Osteocyte (in vitro differentiated cells): ENCODE measurements around the gene FAM13C. TPM values are rescaled to one million over a fixed set of nuclear protein-coding genes. Genes with fewer than 3 reads are reported as not detected.

Experiments used
- DNase-seq: peaks from one replicate; pipeline ENCODE4 v3.0.0; 2021; ENCODE audit warnings: mixed read lengths; ENCODE audit not compliant: unreplicated experiment; ENCODE audit errors: extremely low spot score
- H3K27ac Mint-ChIP-seq: one replicate; pipeline ENCODE4 v1.8.0; 2021; ENCODE audit warnings: mild to moderate bottlenecking, mixed read lengths; ENCODE audit not compliant: unreplicated experiment
- H3K27me3 Mint-ChIP-seq: one replicate; pipeline ENCODE4 v1.8.0; 2021; ENCODE audit warnings: mixed read lengths; ENCODE audit not compliant: unreplicated experiment
- H3K36me3 Mint-ChIP-seq: one replicate; pipeline ENCODE4 v1.8.0; 2021; ENCODE audit warnings: mixed read lengths; ENCODE audit not compliant: unreplicated experiment
- H3K4me1 Mint-ChIP-seq: one replicate; pipeline ENCODE4 v1.8.0; 2021; ENCODE audit warnings: mixed read lengths; ENCODE audit not compliant: unreplicated experiment
- H3K4me3 Mint-ChIP-seq: one replicate; pipeline ENCODE4 v1.8.0; 2021; ENCODE audit warnings: mild to moderate bottlenecking, moderate library complexity, mixed read lengths; ENCODE audit not compliant: unreplicated experiment
- H3K9me3 Mint-ChIP-seq: one replicate; pipeline ENCODE4 v1.8.0; 2021; ENCODE audit warnings: mixed read lengths; ENCODE audit not compliant: unreplicated experiment
- CTCF ChIP-seq: fragments of 200-600 bp; sonication (generic); IDR thresholded peaks from 2 replicates; pipeline ENCODE4 v1.5.0; 2021; ENCODE audit warnings: antibody characterized with exemption, mild to moderate bottlenecking, moderate library complexity
- total RNA-seq: library from RNA; stranded (reverse); gene quantifications from 2 replicates; pipeline ENCODE4 v1.2.1, GENCODE V29; 2021

FAM13C gene
- total RNA-seq, 1 donor from 2014 or later: 3.2 TPM

- Mint-ChIP-seq H3K9me3 (no peaks in the 10 kb centered on the region), H3K27ac (no peak overlapping the region), H3K36me3 (no peaks in the 10 kb centered on the region), H3K27me3 (peaks cover 19% of the 10 kb centered on the region), H3K4me1 (no peaks in the 10 kb centered on the region), H3K4me3 (no peak overlapping the region)
- DNase-seq: no peak
- TF ChIP-seq CTCF: no peak
These were observed 88.9 kb downstream of the FAM13C start for GRCh38 chr10:59273445-59273844.

GRCh38 chr10:59272061-59272460 lies 90.3 kb downstream of the FAM13C start:
- TF ChIP-seq CTCF: no peak
- H3K36me3 Mint-ChIP-seq: no peaks in the 10 kb centered on the region
- H3K27ac Mint-ChIP-seq: no peak overlapping the region
- H3K27me3 Mint-ChIP-seq: peaks cover 17% of the 10 kb centered on the region
- no peaks in the 10 kb centered on the region for H3K4me1 Mint-ChIP-seq
- DNase-seq: no peak
- H3K9me3 Mint-ChIP-seq: no peaks in the 10 kb centered on the region
- no peak overlapping the region for H3K4me3 Mint-ChIP-seq

DNA sequence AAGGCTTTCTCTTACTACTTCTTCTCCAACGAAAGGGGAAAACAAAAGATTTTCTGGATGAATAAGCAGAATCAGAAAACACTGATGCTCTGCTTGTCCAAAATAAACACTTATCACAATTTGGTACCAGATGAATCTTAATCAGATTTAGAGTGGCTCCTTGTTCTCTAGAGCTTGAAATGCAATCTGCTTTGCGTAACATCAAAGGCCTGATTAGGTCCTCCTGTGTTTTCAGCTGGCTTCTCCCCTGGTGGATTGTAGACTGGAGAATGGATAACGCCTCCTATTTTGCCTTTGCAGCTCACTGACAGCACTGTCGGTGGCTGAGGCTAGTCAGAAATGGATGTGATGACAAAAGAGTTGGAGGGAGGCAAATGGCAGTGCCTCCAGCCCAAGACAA lies 91.2 kb downstream of the FAM13C start:
- no peaks in the 10 kb centered on the region for H3K4me1 Mint-ChIP-seq
- no peak for TF ChIP-seq CTCF
- no peak overlapping the region for H3K4me3 Mint-ChIP-seq
- DNase-seq: no peak
- H3K36me3 Mint-ChIP-seq: no peaks in the 10 kb centered on the region
- no peak overlapping the region for H3K27ac Mint-ChIP-seq
- H3K27me3 Mint-ChIP-seq: peaks cover 9% of the 10 kb centered on the region
- H3K9me3 Mint-ChIP-seq: no peaks in the 10 kb centered on the region

- TF ChIP-seq CTCF: no peak
- no peak for DNase-seq
- H3K9me3 Mint-ChIP-seq: no peaks in the 10 kb centered on the region
- H3K27ac Mint-ChIP-seq: no peak overlapping the region
- H3K4me3 Mint-ChIP-seq: no peak overlapping the region
- no peaks in the 10 kb centered on the region for H3K4me1 Mint-ChIP-seq
- peaks cover 8% of the 10 kb centered on the region for H3K27me3 Mint-ChIP-seq
- H3K36me3 Mint-ChIP-seq: no peaks in the 10 kb centered on the region
These were observed 91.9 kb downstream of the FAM13C start for GRCh38 chr10:59270492-59270891.

DNA sequence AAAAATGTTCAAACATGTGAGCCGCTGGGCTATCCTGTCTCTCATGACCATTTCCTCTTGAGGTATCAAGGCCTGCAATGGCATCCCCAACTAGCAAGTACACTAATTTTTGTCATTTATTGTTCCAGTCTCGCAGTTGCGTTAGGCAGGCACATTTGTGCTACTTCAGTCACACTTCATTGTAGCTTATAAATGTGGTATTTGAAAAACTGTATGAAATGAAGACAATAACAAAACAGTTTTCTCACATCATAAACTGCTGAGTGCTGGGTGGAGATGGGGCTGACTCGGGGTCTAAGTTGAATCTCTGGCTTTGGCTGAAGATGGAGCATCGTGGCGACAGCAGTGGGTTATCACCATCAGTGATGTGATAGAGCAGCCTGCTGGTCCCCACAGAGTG lies 92.7 kb downstream of the FAM13C start:
- peaks cover 8% of the 10 kb centered on the region for H3K27me3 Mint-ChIP-seq

More for the DNA sequence above, 92.7 kb downstream of the FAM13C start:
- H3K4me3 Mint-ChIP-seq: no peak overlapping the region
- H3K9me3 Mint-ChIP-seq: no peaks in the 10 kb centered on the region
- no peak for DNase-seq
- no peak for TF ChIP-seq CTCF
- H3K27ac Mint-ChIP-seq: no peak overlapping the region
- H3K4me1 Mint-ChIP-seq: no peaks in the 10 kb centered on the region
- no peaks in the 10 kb centered on the region for H3K36me3 Mint-ChIP-seq
